Left cardiac atrium (tissue), 4 donors: ENCODE measurements around the gene UNC80. TPM values are rescaled to one million over a fixed set of nuclear protein-coding genes. Genes with fewer than 3 reads are reported as not detected.

Experiments used
- ATAC-seq, 2 donors: fragments of 200-7000 bp; cut with Tn5 transposase; one replicate each; pipeline ENCODE4 v1.9.1; 2020; ENCODE audit warnings: mild to moderate bottlenecking in 2 of 2, moderate library complexity in 2 of 2
- DNase-seq: peaks from one replicate; pipeline ENCODE4 v3.0.0-alpha.2; 2020
- intact Hi-C, 2 donors: fragments of 100-400 bp; cut with DNase I; formaldehyde crosslinking; loops; one replicate each; pipeline versions ENCODE4 v1.14.1 to v1.15.1; 2022 to 2023
- total RNA-seq, 2 donors: library from RNA; stranded (reverse); fragmentation: NEBNext Ultra II Directional; extraction: Animal tissue kit (Norgen Biotek cat#: 25700); gene quantifications; one replicate each; pipeline ENCODE4 v1.2.1, GENCODE V29; 2021
- donor health status: DM: no; HTN: yes; CAD: no.
- donor health status: DM: no; HTN: yes; CAD: no; lungs with severe emphysema.
- donor health status: DM: yes; HTN: yes; CAD: no.
- donor health status: Dilated cardiomyopathy.

Gene UNC80
- total RNA-seq, 2 donors from 2014 or later = 0.18 TPM; not detected in 1

GRCh38 chr2:209805351-209805750 lies 33.7 kb downstream of the UNC80 start:
- DNase-seq = no peak
- ATAC-seq = no peak
- intact Hi-C loops = no loop called here

- intact Hi-C loops = no loop called here
- DNase-seq (no peak), ATAC-seq (no peak)
Observed at GRCh38 chr2:209806318-209806717, 34.7 kb downstream of the UNC80 start.

GRCh38 chr2:209808521-209808920 lies 36.9 kb downstream of the UNC80 start:
- DNase-seq (no peak), ATAC-seq (no peak)
- intact Hi-C loops = no loop called here

GRCh38 chr2:209809256-209809655 lies 37.6 kb downstream of the UNC80 start:
- ATAC-seq (no peak), DNase-seq (no peak)
- intact Hi-C loops = no loop called here

GRCh38 chr2:209817844-209818271 lies 46.2 kb downstream of the UNC80 start:
- intact Hi-C loops = no loop called here
- ATAC-seq (no peak), DNase-seq (no peak)

- DNase-seq = no peak
- no peak for ATAC-seq
- intact Hi-C loops = no loop called here
Observed at GRCh38 chr2:209818939-209819338, 47.3 kb downstream of the UNC80 start.

- DNase-seq (no peak), ATAC-seq (no peak)
- intact Hi-C loops = no loop called here
Observed at GRCh38 chr2:209821806-209822205, 50.2 kb downstream of the UNC80 start.

- no peak for DNase-seq
- no peak for ATAC-seq
- intact Hi-C loops = no loop called here
Observed at GRCh38 chr2:209823484-209823883, 51.9 kb downstream of the UNC80 start.

- DNase-seq = no peak
- intact Hi-C loops = no loop called here
- ATAC-seq = no peak
Observed at GRCh38 chr2:209824391-209824790, 52.8 kb downstream of the UNC80 start.

GRCh38 chr2:209830722-209831465 lies 59.3 kb downstream of the UNC80 start:
- DNase-seq = no peak
- intact Hi-C loops = no loop called here
- no peak for ATAC-seq

- no peak for DNase-seq
- ATAC-seq = no peak
- intact Hi-C loops = no loop called here
Observed at GRCh38 chr2:209834767-209835166, 63.1 kb downstream of the UNC80 start.

GRCh38 chr2:209840434-209840833 lies 68.8 kb downstream of the UNC80 start:
- DNase-seq = no peak
- intact Hi-C loops = no loop called here
- ATAC-seq = no peak

GRCh38 chr2:209845666-209846065 lies 74.0 kb downstream of the UNC80 start:
- intact Hi-C loops = no loop called here
- no peak for ATAC-seq
- no peak for DNase-seq

GRCh38 chr2:209864716-209865295 lies 93.2 kb downstream of the UNC80 start:
- ATAC-seq = no peak
- DNase-seq = no peak
- intact Hi-C loops = no loop called here

- ATAC-seq (no peak), DNase-seq (no peak)
- intact Hi-C loops = no loop called here
Observed at GRCh38 chr2:209868271-209868994, 96.8 kb downstream of the UNC80 start.

GRCh38 chr2:209870067-209870466 lies 98.4 kb downstream of the UNC80 start:
- ATAC-seq (no peak), DNase-seq (no peak)
- intact Hi-C loops = no loop called here

- peak; percentile 33 for DNase-seq
- intact Hi-C loops = no loop called here
- no peak for ATAC-seq
Observed at GRCh38 chr2:209872675-209873074, 101.0 kb downstream of the UNC80 start.

- no peak for DNase-seq
- intact Hi-C loops = no loop called here
- ATAC-seq = no peak
Observed at GRCh38 chr2:209875270-209875669, 103.6 kb downstream of the UNC80 start.

GRCh38 chr2:209876211-209876610 lies 104.6 kb downstream of the UNC80 start:
- no peak for ATAC-seq
- no peak for DNase-seq
- intact Hi-C loops = no loop called here

GRCh38 chr2:209878701-209879100 lies 107.1 kb downstream of the UNC80 start:
- no peak for ATAC-seq
- no peak for DNase-seq

GRCh38 chr2:209900638-209901037 lies 129.0 kb downstream of the UNC80 start:
- ATAC-seq = no peak
- DNase-seq = no peak
- intact Hi-C loops = no loop called here

More at GRCh38 chr2:209878701-209879100, 107.1 kb downstream of the UNC80 start:
- intact Hi-C loops = no loop called here
